Activated T-cell treated with anti-CD3 and anti-CD28 coated beads for 24 hours (primary cell): ENCODE results near the gene SP140.
"Not testable (repeated sequence)": the region's sequence is repeated elsewhere in the genome, so short reads cannot be mapped to it uniquely, and the experiment has no call there.

Source experiments
- DNase-seq: peaks from one replicate; pipeline ENCODE4 v3.0.0-alpha.2; 2020; ENCODE audit warnings: low read depth

The SP140 gene

DNA sequence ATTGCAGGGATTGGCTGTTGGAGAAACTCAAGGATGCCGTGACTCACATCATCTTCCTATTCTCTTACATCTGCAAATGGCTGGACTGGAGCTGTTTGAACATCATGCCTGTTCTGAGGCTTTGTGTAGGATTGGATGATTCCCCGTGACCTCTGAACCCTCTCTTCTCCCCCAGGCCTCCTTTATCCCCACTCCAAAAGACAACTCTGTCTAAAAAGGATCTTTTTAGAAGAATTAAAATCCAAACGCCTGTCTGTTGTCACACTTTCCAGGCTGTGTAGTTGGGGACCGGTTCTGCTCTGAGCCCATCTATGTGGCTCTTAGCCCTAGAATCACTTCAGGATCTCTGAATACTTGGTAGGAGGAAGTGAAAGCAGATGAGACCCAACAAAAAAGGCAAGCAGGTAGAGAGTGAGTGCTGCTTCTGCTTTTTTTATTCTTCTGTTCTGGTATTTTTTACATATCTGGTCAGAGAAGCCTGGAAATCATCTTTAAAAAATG is 565 bp downstream of the SP140 start:
- DNase-seq: no peak

DNA sequence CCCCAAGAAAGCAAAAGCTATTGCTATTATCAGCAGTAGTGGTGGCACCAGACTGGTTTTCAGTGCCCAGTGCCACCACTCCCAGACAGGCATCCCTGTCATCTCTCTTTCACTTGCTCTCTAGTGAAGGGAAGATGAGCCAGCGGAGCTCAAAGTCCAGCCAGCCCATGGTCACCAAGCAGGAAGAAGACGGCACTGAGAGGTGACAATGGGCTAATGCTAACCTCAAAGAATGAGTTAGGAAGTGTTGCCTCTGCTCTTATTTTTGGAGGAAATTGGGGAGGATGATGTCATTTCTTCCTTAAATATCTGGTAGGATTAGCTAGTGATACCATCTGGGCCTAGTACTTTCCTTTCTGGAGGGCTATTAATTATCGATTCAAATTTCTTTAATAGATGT is 1.7 kb downstream of the SP140 start:
- DNase-seq: no peak

DNA sequence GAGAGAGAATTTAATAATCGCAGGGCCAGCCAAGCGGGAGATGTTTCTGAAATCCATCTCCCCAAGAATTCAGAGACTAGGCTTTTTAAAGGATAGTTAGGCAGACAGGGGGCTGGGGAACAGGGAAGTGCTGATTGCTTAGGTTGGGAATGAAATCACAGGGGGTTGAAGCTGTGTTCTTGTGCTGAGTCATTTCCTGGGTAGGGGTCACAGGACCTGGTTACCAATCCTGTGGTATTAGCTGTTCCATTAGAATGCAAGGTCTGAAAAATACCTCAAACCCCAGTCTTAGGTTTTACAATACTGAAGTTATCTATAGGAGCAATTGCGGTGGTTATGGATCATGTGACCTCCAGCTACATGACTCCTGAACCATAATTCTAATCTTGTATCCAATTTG is 4.6 kb downstream of the SP140 start:
- no peak for DNase-seq

DNA sequence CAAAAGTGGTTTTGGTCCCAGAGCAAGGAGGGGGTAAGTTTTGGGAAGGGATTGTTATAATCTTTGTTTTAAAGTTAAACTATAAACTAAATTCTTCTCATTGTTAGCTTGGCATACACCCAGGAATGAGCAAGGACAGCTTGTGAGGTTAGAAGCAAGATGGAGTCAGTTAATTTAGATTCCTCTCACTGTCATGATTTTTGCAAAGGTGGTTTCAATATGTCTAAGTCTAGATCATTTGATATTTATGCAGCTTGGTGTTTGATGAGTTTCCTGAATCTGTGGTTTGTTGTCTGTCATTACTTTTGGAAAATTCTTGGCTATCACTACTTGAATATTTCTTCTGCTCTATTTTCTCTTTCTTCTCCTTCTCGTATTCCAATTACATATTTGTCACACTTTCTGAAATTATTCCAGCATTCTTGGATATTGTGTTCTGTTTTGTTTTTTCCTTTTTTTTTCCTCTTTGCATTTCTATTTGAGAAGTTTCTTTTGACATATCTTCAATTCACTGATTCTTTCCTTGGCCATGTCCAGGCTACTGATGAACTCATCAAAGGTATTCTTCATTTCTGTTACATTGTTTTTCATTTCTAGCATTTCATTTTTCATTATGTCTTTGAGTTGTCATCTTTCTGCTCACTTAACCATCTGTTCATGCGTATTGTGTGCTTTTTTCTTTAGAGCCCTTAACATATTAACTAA is 5.1 kb downstream of the SP140 start:
- no peak for DNase-seq

DNA sequence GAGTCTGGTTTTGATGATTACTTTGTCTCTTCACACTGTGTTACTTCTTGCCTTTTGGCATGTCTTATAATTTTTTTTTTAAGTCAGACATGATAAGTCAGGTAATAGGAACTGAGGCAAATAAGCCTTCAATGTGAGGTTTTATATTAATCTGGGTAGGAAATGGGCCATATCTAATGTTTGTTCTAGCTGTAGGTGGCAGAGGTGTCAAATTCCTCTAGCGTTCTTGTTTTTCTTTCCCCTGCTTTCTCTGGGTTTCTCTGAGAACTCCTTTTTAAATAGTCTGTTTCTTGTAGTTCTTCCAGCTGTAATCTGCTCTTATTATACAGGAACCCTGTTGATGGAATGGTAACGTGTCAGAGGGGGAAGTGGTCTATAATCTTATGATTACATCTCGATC is 5.7 kb downstream of the SP140 start:
- DNase-seq: no peak

DNA sequence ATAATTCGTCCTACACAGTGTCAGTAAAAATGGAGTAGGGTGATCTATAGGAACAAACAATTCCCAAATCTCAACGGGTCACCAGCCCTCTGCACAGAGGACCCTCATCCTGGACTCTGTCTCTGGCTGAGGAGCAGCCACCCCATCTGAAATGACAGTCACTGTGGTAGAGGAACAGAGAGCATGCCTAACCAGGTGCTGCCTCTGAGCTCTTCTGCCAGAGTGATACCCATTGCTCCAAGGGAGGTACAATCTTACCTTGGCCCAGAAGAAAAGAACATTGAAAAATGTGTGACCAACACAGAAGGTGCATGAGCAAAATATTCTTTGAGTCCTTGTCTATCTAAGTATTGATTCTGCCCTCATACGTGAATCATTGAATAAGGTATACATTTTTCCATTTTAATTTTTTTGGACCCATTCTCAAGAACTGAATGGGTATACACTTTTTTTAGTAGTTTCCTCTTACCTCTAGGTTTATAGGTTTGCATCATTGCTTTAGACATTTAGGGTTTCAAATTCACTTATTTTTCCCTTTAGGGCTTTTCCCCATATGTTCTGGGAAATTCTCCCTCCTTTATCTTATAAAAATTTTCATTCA is 8.7 kb downstream of the SP140 start:
- no peak for DNase-seq

DNA sequence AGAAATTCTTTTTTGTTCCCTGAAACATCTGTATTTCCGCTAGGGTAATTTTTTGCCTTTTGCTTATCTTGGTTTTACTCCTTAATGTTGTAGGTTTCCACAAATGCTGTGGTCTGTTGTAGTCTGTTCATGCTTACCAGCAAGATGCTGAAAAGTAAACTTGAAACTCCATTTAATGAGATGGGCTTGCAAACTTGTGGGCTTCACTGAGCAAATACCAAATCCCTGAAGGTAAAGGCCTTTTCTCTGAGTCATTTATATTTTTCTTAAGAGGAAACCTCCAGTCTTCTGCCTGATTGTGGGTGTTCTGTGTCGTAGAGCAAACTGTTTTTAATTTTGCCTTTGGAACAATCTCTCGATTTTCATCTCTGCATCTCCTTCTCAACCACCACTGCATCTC is 9.3 kb downstream of the SP140 start:
- no peak for DNase-seq

DNA sequence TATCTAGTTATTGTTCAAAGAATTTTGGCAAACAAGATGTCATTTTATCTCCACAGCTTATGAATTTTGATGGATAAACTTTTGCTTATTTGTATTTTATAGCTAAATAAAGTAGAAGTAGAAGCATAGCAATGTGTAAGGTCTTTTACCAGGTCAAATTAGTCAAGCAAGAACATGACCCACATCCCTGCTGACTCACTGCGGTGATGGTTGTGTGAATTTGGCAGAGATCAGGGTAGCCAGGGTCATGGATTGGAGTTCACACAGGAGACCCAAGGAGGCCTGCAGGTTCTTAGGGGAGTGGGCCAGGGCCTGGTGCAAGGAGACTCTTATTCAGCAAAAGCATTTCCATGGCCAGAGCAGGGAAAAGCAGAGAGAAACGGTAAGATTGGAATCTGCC is 18.7 kb downstream of the SP140 start:
- no peak for DNase-seq

DNA sequence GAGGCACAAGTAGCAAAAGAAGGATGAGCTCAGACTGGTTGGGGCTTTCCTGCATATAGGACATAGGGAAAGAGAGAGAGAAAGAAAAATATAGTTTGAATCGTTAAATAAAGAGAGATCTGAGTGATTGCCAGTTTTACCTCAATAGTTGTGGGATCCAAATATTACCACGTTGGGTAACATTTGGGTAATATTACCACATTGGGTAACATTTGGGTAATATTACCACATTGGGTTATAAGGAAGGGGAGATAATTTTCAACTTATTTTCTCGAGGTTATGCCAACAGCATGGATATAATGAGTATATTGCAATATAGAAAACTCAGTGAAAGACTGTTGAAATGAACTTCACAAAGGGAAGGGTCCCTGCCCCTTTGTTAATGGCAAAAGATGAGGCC is 20.7 kb downstream of the SP140 start:
- DNase-seq: no peak

DNA sequence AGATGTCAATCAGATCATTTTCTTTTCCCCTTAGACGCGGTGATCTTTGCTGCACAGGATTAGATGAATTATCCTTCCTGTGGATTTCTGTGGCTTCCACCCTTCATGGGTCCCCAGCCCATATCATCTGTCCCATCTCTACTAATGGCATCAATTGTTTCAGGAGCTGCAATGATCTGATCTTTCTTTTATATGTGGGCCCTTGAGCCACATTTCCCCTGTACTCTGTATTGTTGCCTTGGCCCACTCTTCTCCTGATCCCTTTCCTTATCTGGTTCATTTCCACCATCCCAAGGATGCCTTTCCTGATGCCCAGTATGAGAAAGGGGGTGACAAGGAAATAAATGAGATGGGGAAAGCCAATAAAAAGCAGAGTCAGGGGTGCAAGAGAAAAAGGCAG is 24.7 kb downstream of the SP140 start:
- no peak for DNase-seq

DNA sequence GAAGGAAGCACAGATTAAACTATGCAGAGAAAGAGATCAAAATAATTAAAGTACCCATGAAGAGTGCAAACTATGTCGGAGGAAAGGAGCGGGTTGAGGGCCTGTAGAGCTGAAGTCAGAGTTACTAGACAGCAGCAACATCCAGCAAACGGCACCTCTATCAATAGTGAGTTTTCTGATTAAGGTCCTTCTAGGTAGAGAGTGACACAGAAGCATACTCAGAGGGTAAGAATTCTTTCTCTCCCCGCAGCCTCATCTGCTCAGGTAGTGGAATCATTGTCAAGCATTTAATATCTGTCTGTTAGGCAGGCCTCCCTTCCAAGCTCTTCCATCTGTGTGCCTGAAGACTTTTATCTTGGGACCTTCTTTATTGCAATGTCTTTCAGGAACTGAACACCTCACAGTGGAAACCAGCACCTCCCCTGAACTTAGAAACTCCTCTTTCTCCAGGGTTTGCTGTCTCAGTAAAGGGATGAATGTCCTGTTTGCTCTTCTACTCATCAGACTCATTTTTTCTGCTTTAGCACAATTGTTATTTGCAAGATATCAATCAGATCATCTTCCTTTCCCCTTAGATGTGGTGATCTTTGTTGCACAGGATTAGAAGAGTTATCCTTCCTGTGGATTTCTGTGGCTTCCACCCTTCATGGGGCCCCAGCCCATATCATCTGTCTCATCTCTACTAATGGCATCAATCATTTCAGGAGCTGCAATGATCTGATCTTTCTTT is 28.8 kb downstream of the SP140 start:
- peak; percentile 17 for DNase-seq

DNA sequence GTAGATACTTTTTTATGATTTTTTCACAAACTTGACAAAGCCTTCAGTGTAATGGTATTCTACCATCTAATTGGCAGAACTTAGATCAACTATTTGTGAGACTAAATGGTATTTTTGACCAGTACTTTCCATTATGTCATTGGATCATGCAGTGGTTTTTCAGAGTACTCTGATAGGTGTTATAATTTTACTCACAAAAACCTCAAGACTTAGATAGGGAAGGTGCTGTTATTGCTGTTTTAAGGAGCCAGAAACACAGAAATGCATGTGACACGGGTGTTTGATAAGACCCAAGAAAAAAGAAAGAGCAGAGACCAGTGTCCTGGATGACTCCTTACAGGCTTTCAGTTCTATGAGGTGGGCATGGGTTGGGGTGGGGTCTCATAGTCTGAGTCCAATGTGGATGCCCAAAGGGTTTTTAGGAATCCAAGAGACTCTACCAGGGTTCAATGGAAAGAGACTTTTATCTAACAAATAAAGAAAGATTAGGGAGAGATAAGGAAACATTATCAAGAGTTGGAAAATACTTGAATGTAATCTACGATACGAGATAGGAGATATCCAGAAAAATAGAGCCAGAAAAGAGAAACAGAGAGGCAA is 31.3 kb downstream of the SP140 start:
- DNase-seq: no peak

DNA sequence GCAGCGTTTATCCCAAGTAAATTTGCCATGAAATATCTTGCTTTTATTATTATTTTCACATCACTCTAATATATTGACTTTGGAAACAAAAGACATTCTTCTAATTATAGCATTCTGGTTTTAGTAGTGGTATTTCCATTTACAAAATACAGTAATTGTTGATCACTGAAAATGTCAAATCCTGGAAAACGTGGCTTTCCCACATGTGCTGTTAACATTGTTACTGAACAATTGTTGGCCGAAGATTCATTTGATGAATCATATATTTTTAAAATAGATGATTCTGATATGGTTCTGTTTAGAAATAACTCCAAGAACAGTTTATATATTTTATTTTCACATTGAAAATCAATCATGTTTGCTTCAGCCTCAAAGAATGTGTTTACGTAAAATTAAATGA is 32.9 kb downstream of the SP140 start:
- DNase-seq: no peak

DNA sequence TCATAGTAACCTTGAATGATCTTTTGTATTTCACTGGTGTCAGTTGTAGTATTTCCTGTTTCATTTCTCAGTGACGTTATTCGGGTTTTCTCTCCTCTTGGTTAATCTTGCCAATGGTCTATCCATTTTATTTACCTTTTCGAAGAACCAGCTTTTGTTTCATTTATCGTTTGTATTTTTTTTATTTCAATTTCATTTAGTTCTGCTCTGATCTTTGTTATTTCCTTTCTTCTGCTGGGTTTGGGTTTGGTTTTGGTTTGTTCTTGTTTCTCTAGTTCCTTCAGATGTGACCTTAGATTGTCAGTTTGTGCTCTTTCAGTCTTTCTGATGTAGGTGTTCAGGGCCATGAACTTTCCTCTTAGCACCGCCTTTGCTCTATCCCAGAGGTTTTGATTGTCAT is 36.7 kb downstream of the SP140 start:
- DNase-seq: no peak

DNA sequence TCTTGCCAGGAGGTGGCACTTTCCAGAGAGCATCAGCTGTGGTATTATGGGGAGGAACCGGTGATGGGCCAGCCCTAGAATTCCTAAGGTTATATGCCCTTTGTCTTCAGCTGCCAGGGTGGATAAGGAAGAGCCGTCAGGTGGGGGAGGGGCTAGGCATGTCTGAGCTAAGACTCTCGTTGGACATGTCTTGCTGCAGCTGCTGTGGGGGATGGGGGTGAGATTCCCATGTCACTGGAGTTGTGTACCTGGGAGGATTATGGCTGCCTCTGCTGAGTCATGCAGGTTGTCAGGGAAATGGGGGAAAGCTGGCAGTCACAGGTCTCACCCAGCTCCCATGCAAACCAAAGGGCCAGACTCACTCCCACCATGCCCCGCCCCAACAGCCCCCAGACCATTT is 39.4 kb downstream of the SP140 start:
- DNase-seq: not testable (repeated sequence)

DNA sequence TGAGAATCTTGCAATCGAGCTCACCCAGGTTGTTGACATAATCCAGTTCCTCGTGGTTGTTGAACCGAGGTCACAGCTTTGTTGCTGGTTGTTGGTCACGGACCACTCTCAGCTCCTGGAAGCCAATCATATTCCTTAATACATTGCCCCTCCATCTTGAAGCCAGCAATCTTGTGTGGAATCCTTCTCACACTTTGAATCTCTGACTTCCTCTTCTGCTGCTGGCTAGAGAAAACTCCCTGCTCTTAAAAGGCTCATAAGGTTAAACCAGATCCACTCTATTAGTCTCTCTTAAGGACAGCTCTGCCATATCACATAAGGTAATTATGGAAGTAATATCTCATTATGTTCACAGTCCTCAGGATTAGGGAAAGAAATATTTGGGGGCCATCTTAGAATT is 41.1 kb downstream of the SP140 start:
- DNase-seq: no peak

DNA sequence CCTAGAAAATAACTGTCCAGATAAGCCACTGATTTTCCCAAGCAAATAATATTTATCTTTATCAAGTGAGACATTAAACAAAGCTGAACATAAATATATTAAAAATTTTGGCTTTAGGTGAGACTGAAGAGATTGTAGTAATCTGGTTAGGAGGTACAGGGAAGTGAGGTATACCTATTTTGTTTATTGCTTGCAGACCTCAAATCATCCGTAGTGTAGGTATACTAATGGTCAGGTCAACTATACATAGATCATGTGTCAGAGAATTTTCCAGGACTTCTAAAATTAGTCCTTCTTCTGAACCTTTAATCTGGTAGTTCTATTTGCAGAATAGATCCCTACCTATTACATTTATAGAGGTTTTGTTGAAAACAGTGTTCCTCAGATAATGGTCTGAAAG is 41.5 kb downstream of the SP140 start:
- DNase-seq: no peak

DNA sequence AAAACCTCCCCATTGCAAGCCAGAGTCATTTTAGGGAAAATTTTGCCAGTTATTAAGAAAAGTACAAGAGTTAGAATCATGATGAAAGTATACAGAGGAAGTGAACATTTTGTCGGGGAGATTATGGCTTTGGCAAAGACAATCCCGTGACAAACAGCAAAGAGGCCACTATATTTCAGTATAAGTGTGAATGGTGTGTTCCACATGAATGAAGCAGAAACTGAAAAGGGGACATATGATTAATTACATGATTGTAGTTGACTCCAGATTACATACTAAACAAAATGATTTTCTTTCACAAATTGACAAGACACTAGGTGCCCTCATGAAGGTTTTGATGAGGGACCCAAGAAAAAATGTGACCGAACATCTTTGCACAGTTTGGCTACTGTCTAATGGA is 42.0 kb downstream of the SP140 start:
- DNase-seq: no peak

DNA sequence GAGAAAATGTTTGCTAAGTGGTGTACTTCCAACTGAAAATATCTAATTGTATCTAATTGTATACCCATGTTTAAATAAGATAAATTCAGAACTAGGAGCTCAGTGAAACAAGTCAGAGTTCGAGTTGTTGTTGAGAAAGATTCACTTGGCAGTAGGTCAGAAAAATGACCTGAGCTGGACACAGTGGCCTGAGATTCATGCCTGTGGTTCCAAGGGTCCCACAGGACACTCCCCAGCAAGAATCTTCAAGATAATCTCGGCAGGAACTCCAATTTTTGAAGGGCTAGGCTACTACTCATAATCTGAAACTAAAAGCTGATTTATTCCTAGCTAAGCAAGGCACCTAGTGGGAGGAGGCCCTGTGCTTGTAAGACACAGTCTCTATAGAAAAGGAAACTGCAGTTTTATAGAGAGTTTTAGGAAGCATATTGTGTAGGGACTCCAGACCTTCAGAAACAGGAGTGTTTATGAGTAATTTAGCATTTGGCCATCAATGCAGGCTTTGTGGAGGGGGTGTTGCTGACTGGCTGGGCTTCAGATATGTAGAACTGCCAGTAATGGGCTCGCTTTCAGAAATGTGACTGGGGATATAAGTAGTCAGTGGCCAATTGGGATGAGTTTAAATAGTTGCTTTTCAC is 43.2 kb downstream of the SP140 start:
- DNase-seq: no peak

DNA sequence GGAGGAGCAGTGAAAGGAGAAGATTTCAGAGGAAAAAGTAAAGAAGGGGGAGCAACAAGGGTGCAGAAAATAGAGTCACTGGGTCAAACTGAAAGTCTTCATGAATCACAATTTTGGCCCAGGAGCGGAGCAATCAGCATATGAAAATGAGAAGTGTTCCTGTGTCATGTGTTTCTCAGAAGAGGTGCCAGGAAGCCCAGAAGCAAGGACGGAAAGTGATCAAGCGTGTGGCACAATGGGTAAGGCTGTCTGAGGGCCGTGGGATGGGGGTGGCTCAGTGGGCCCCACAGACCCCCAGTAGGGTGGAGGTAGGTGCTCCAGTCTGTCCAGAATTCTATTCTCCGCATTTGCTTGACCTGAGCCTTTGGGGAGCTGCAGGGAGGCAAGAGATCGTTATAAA is 44.2 kb downstream of the SP140 start:
- no peak for DNase-seq

DNA sequence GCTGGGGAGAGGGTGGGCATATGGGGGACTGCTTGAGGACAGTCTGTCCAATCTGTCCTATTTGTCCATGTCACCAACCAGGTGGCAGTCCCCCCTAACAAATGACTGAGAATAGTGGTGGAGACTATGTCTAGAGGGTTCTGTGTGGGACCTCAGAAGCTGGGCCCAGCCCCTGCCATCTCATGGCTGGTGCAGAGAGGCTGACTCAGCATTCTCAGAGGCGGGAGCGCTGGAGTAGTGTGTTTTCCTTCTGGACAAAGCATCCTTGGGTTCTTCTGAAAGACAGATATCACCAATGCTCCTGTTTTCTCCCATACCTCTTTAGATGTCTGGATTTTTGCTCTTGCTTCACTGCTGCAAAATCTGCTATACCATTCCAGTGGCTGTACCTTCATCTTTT is 57.4 kb downstream of the SP140 start:
- no peak for DNase-seq

DNA sequence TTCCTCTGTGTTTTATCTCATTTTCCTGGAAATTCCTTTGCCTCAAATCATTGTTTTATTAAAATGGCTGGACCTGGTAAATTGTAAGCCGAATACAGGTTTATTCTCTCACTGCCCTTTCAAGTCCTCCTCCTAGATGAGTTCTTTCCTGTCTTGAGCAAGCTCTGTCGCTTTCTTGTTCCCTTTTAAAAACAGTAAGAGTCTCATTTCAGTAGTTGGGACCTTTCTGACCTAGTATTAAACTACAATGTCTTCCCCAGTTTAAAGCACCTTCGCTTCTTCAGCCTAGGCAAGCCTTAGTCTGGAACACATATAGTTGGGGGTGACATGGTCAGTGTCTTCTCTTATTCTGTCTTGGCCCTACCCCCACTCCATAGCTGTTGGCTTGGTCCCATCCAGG is 60.5 kb downstream of the SP140 start:
- no peak for DNase-seq

DNA sequence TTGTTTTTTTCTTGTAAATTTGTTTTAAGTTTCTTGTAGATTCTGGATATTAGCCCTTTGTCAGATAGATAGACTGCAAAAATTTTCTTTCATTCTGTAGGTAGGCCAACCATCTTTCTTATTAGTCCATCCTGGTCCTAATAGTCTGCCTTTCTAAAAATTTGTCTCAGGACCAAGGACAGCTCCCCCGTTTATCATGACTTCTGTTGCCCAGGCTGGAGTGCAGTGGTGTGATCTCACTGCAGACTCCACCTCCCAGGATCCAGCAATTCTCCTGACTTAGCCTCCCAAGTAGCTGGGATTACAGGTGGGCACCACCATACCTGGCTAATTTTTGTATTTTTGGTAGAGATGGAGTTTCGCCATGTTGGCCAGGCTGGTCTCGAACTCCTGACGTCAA is 63.8 kb downstream of the SP140 start:
- DNase-seq: not testable (repeated sequence)
